HG03342 (cell line): ENCODE measurements around the gene NFIA.
A peak's percentile ranks its signal among the peaks of the same experiment; 100 is the strongest.

Experiments
- ATAC-seq: cut with Tn5 transposase; IDR thresholded peaks from one replicate; pipeline ENCODE4 v1.9.1; 2021; ENCODE audit warnings: mild to moderate bottlenecking, moderate library complexity; ENCODE audit not compliant: unreplicated experiment

Gene NFIA

GRCh38 chr1:61322008-61322744 lies 239.8 kb downstream of the NFIA start:
- no peak for ATAC-seq

GRCh38 chr1:61322769-61323168 lies 240.4 kb downstream of the NFIA start:
- ATAC-seq, result no peak

- no peak for ATAC-seq
These were observed 241.4 kb downstream of the NFIA start for GRCh38 chr1:61323681-61324328.

- no peak for ATAC-seq
These were observed 244.4 kb downstream of the NFIA start for GRCh38 chr1:61326713-61327112.

GRCh38 chr1:61327436-61327835 lies 245.1 kb downstream of the NFIA start:
- ATAC-seq, result no peak

- ATAC-seq, result no peak
These were observed 247.2 kb downstream of the NFIA start for GRCh38 chr1:61329556-61329955.

- ATAC-seq, result no peak
These were observed 247.7 kb downstream of the NFIA start for GRCh38 chr1:61330018-61330417.

- no peak for ATAC-seq
These were observed 248.2 kb downstream of the NFIA start for GRCh38 chr1:61330571-61330970.

GRCh38 chr1:61332196-61332753 lies 249.9 kb downstream of the NFIA start:
- ATAC-seq, result peak; percentile 98

GRCh38 chr1:61332796-61333195 lies 250.4 kb downstream of the NFIA start:
- no peak for ATAC-seq

- no peak for ATAC-seq
These were observed 252.6 kb downstream of the NFIA start for GRCh38 chr1:61334718-61335589.

- ATAC-seq, result no peak
These were observed 254.7 kb downstream of the NFIA start for GRCh38 chr1:61337037-61337436.

- no peak for ATAC-seq
These were observed 255.1 kb downstream of the NFIA start for GRCh38 chr1:61337441-61337951.

GRCh38 chr1:61337981-61338848 lies 255.9 kb downstream of the NFIA start:
- no peak for ATAC-seq

- no peak for ATAC-seq
These were observed 256.5 kb downstream of the NFIA start for GRCh38 chr1:61338899-61339298.

GRCh38 chr1:61341426-61341825 lies 259.1 kb downstream of the NFIA start:
- no peak for ATAC-seq

GRCh38 chr1:61343734-61344420 lies 261.5 kb downstream of the NFIA start:
- ATAC-seq, result no peak

- no peak for ATAC-seq
These were observed 262.3 kb downstream of the NFIA start for GRCh38 chr1:61344696-61345095.

GRCh38 chr1:61348025-61348665 lies 265.8 kb downstream of the NFIA start:
- ATAC-seq, result no peak
